ENCODE data around the gene LOXL1. TPM values are rescaled to one million over a fixed set of nuclear protein-coding genes. Genes with fewer than 3 reads are reported as not detected.

Gene LOXL1
- total and polyA plus RNA-seq, 2 of the 13 experiments (the other 11 are each of a cell fraction or from before 2014, with no cell fraction given), result 0.51 to 1.3 TPM

- H4K20me1 ChIP-seq (ENCODE audit: insufficient read depth, low read length), result no peaks in the 10 kb centered on the region
- no peaks in the 10 kb centered on the region for H3K79me2 ChIP-seq (ENCODE audit: insufficient read depth, low read length)
- no peak for FAIRE-seq
- H3K4me2 ChIP-seq (ENCODE audit: low read depth, low read length), result no peak overlapping the region
- H3K4me3 ChIP-seq (replicated peaks in 1 of 3; ENCODE audit: insufficient read depth in 1 of 3, low read depth in 2 of 3, low read length in 3 of 3), result no peak overlapping the region
- H3K9ac ChIP-seq (ENCODE audit: insufficient read depth, low read depth, low read length), result no peak overlapping the region
- in situ Hi-C loops (cut with HindIII; ENCODE audit: extremely low pct_ligation_motif_present, low pct_unique_long_range_greater_than_20kb) (no loop called here), intact Hi-C loops (cut with micrococcal nuclease; ENCODE audit: unreplicated experiment) (no loop called here)
- CTCF ChIA-PET (ENCODE audit: low intra/inter-chr PET ratio, low total read pairs), result no interaction called here
- no TSS peak for BruUV-seq (replicated peaks)
- 20% methylated on average over 4 of the region's 4 CpGs for WGBS (ENCODE audit: low lambda C conversion rate)
- no peaks in the 10 kb centered on the region for H3K36me3 ChIP-seq (replicated peaks in 1 of 2; ENCODE audit: control insufficient read depth in 1 of 2, insufficient read depth in 2 of 2, low read length in 2 of 2)
- TF ChIP-seq ZNF317 (CRISPR knock-in tag; IDR thresholded peaks at IDR 0.05), result no peak
- TF ChIP-seq ZMYM2 (CRISPR knock-in tag; IDR thresholded peaks at IDR 0.05), result no peak
- no peak for TF ChIP-seq ZNF138 (CRISPR knock-in tag; IDR thresholded peaks at IDR 0.05; ENCODE audit: low read depth)
- TF ChIP-seq ZSCAN25 (CRISPR knock-in tag; IDR thresholded peaks at IDR 0.05), result no peak
- no peak for TF ChIP-seq ZNF616 (CRISPR knock-in tag; IDR thresholded peaks at IDR 0.05; ENCODE audit: low read depth)
- no peak for TF ChIP-seq ZNF512 (CRISPR knock-in tag; IDR thresholded peaks at IDR 0.05)
- TF ChIP-seq ZNF510 (CRISPR knock-in tag; IDR thresholded peaks at IDR 0.05; ENCODE audit: low read depth), result no peak
- no peak for TF ChIP-seq E2F5 (CRISPR knock-in tag; conservative IDR thresholded peaks at IDR 0.05)
- no peak for TF ChIP-seq KAT8 (CRISPR knock-in tag; IDR thresholded peaks at IDR 0.05)
- TF ChIP-seq NR2F2 (IDR thresholded peaks at IDR 0.05; ENCODE audit: borderline replicate concordance, low read depth), result no peak
- peaks cover 3 to 42% of the 10 kb centered on the region in 2 experiments; a peak in 3 of 5 replicates for H3K27me3 ChIP-seq (ENCODE audit: control insufficient read depth in 1 of 2, insufficient read depth in 2 of 2, low read length in 2 of 2)
- no peak overlapping the region for H3K27ac ChIP-seq (ENCODE audit: extremely low read length, insufficient read depth, low read length)
- POLR2A ChIA-PET, result no interaction called here
- H3K9me3 ChIP-seq (ENCODE audit: low read length), result no peaks in the 10 kb centered on the region
- DNase-seq (ENCODE audit: low spot score), result no peak
- peaks cover 2% of the 10 kb centered on the region; the same call in 1 of the 2 replicates for H3K4me1 ChIP-seq (ENCODE audit: insufficient read depth, low read length)
- ATAC-seq, result no peak
- no peak overlapping the region for H2AFZ ChIP-seq (ENCODE audit: low read length)
Observed at GRCh38 chr15:73921254-73921925, 4.9 kb upstream of the LOXL1 start.
